ENCODE measurements around the gene SLC39A11.
"Not testable (repeated sequence)": the region's sequence is repeated elsewhere in the genome, so short reads cannot be mapped to it uniquely, and the experiment has no call there.

The SLC39A11 gene

GRCh38 chr17:72954579-72954978 lies 137.9 kb downstream of the SLC39A11 start:
- no peak for DNase-seq (ENCODE audit: extremely low read depth in 1 of 2, low read depth in 1 of 2)

- DNase-seq (ENCODE audit: extremely low read depth in 1 of 2, low read depth in 1 of 2): no peak
Measured at GRCh38 chr17:72953621-72954020, 138.9 kb downstream of the SLC39A11 start.

GRCh38 chr17:72952641-72953315 lies 139.7 kb downstream of the SLC39A11 start:
- DNase-seq (ENCODE audit: extremely low read depth in 1 of 2, low read depth in 1 of 2): no peak

GRCh38 chr17:72952220-72952619 lies 140.3 kb downstream of the SLC39A11 start:
- no peak for DNase-seq (ENCODE audit: extremely low read depth in 1 of 2, low read depth in 1 of 2)

GRCh38 chr17:72950242-72950931 lies 142.1 kb downstream of the SLC39A11 start:
- no peak for DNase-seq (ENCODE audit: extremely low read depth in 1 of 2, low read depth in 1 of 2)

GRCh38 chr17:72948115-72948514 lies 144.4 kb downstream of the SLC39A11 start:
- DNase-seq (ENCODE audit: extremely low read depth in 1 of 2, low read depth in 1 of 2): no peak

- no peak for DNase-seq (ENCODE audit: extremely low read depth in 1 of 2, low read depth in 1 of 2)
Measured at GRCh38 chr17:72947475-72947874, 145.0 kb downstream of the SLC39A11 start.

- DNase-seq (ENCODE audit: extremely low read depth in 1 of 2, low read depth in 1 of 2): no peak
Measured at GRCh38 chr17:72946696-72947095, 145.8 kb downstream of the SLC39A11 start.

- DNase-seq (ENCODE audit: extremely low read depth in 1 of 2, low read depth in 1 of 2): no peak
Measured at GRCh38 chr17:72946156-72946555, 146.3 kb downstream of the SLC39A11 start.

GRCh38 chr17:72945473-72945872 lies 147.0 kb downstream of the SLC39A11 start:
- DNase-seq (ENCODE audit: extremely low read depth in 1 of 2, low read depth in 1 of 2): no peak

- no peak for DNase-seq (ENCODE audit: extremely low read depth in 1 of 2, low read depth in 1 of 2)
Measured at GRCh38 chr17:72943826-72944689, 148.4 kb downstream of the SLC39A11 start.

GRCh38 chr17:72942579-72942978 lies 149.9 kb downstream of the SLC39A11 start:
- no peak for DNase-seq (ENCODE audit: extremely low read depth in 1 of 2, low read depth in 1 of 2)

GRCh38 chr17:72940496-72940895 lies 152.0 kb downstream of the SLC39A11 start:
- no peak for DNase-seq (ENCODE audit: extremely low read depth in 1 of 2, low read depth in 1 of 2)

GRCh38 chr17:72938482-72938881 lies 154.0 kb downstream of the SLC39A11 start:
- DNase-seq (ENCODE audit: extremely low read depth in 1 of 2, low read depth in 1 of 2): no peak

GRCh38 chr17:72937707-72938106 lies 154.8 kb downstream of the SLC39A11 start:
- DNase-seq (ENCODE audit: extremely low read depth in 1 of 2, low read depth in 1 of 2): no peak

- DNase-seq (ENCODE audit: extremely low read depth in 1 of 2, low read depth in 1 of 2): not testable (repeated sequence)
Measured at GRCh38 chr17:72937254-72937653, 155.2 kb downstream of the SLC39A11 start.

- DNase-seq (ENCODE audit: extremely low read depth in 1 of 2, low read depth in 1 of 2): no peak
Measured at GRCh38 chr17:72935984-72936383, 156.5 kb downstream of the SLC39A11 start.

GRCh38 chr17:72934927-72935326 lies 157.6 kb downstream of the SLC39A11 start:
- DNase-seq (ENCODE audit: extremely low read depth in 1 of 2, low read depth in 1 of 2): no peak

GRCh38 chr17:72931635-72932034 lies 160.9 kb downstream of the SLC39A11 start:
- DNase-seq (ENCODE audit: extremely low read depth in 1 of 2, low read depth in 1 of 2): peak in 1 of 2 donors; percentile 0

GRCh38 chr17:72931163-72931562 lies 161.3 kb downstream of the SLC39A11 start:
- DNase-seq (ENCODE audit: extremely low read depth in 1 of 2, low read depth in 1 of 2): no peak

- no peak for DNase-seq (ENCODE audit: extremely low read depth in 1 of 2, low read depth in 1 of 2)
Measured at GRCh38 chr17:72930031-72930430, 162.5 kb downstream of the SLC39A11 start.

All from stimulated activated CD8-positive, alpha-beta memory T cell treated with anti-CD3 and anti-CD28 coated beads, Interleukin-7, amount 100 ng/mL, for 48 hours (primary cell).